HG03135 (cell line): ENCODE data around the gene ACLY.

Experiments used
- ATAC-seq: cut with Tn5 transposase; IDR thresholded peaks from one replicate; pipeline ENCODE4 v1.9.1; 2021; ENCODE audit warnings: mild to moderate bottlenecking, moderate library complexity; ENCODE audit not compliant: unreplicated experiment

Gene ACLY

DNA sequence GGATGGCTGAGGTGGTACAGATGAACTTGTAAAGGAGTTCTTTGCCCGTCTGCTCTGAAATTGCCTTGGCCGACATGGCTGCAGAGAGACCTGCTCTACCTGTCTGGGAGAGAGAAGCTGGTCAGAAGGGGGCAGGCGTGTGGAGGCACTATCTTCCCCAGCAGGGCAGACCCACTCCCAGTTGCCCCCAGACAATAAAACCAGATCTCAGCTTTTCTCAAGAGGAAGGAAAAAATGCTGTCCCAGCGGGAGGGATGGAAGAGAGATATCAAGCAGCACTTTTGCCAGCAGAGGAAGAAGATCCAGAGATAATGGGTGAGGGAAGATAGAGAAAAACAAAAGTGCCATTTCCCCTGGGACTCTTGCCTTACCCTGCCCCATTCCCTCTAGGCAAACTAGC, 5.0 kb downstream of the ACLY start:
- no peak for ATAC-seq

DNA sequence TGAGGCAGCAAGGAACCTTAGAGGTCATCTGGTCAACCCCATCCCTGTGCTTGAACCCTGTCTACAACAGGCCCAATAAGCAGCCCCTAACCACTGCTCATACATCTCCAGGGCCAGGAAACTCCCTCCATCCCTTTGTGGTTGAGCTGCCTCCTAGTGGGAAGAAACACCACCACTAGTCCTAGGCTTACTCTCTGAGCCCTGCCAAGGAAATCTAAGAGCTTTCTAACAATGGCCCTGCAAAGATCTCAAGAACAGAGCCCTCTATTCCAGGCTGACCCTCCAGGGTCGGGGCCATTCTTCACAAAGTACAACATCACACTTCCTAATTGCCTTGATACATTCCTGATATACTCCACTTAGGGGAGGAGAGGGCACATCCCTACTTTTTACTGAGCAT, 5.8 kb downstream of the ACLY start:
- no peak for ATAC-seq

DNA sequence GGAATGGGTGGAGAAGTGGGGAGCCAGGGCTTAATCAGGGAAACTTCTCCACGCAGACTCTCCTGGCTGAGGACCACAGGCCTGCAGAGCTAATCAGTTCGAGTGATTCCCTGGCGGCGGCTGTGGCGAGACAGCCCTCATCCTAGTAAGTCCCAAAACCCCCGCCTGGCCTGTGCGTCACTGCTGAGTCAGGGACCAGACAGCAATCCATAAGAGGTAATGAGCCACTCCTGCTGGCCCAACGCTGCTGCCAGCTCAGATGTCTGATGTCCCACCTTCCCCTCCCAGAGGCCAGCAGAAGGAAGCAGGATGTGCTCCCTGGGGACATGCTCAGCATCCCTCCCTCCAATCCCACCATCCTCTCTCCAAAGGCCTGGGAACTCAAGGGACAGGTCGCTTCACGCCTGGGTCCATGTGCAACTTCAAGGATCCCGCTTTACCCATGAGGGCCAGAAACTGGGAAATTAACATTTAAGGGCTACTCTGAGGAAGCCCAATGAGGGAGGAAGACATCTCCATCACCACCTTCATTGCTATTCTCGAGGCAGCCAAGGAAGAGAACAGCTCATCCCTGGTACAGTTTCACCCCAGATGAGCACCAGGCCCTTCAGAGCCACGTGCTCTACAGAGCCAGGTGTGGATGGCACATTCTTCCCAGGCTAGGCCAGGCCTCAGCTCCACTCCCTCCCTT, 7.9 kb downstream of the ACLY start:
- no peak for ATAC-seq

DNA sequence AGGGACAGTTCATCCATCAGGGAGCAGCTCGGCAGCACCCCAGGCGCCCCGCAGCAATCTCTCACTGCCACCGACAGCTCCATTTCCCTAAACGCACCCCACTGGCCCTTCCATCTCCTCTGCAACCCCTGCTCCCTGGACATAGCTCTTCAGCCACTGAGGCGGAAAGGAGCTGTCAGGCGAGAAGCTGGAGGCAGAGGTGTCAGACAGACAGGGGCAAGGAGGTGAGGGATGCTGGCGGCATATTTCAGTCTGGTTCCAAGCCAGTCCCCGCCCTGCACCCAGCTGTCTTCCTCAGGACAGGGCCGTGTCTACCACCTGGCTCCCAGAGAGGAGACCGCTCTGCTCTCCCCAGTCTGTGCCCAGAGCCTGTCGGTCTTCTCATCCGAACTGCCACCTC, 9.7 kb downstream of the ACLY start:
- ATAC-seq, result no peak

DNA sequence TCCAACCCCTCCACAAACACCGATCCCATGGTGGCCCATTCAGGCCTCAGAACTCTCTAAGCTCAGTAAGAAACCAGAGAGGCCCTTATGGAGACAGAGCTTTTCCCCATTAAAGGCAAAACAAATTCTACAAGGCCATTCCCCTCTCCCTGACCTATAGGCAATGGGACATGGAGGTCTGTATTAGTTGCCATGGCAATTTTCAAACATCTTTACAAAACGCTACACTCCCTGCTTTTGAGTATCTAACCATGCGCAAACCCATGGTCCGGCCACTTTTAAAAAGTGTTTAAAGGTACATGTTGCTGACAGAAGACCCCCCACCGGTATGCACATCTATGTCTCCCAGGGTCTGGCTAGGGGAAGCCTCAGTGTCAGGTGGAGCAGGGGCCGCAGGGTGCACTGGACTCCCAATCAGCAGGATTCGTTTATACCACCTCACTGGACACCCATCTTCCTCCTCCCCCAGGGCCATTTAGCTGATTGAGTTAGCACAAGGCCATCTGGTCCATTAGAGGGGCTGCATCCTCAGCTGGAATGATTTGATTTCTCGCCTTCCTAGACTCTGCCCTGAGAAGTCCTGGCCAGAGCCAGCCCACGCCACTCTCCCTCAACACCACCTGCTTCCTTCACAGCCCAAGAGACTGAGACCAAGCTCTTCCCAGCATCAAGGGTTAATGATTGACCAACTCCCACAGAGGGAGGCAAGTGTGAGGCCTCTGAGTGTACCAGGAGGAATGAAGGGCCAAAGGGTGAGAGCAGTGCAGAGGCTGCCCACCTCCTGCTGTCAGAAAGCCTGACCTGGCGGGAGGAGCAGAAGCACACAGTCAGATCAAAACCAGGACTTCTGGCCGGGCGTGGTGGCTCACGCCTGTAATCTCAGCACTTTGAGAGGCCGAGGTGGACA, 10.9 kb downstream of the ACLY start:
- ATAC-seq, result no peak

DNA sequence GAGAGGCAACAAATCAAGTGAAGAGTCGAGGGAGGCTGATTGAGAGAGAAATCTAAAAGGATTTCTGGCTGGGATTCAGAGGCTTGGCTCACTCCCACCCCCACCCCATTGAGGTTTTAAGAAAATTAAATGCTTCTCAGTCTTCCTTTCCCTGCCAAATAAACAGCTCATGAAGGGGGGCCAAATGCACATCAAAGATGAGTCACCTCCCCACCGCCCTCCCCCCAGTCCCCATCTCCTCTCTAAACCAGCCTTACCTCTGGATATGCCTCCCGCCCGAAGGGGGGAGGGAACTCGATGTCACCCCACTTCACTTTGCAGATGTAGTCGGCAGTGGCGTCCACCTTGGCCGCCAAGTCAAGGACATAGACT, 11.6 kb downstream of the ACLY start:
- ATAC-seq, result no peak

DNA sequence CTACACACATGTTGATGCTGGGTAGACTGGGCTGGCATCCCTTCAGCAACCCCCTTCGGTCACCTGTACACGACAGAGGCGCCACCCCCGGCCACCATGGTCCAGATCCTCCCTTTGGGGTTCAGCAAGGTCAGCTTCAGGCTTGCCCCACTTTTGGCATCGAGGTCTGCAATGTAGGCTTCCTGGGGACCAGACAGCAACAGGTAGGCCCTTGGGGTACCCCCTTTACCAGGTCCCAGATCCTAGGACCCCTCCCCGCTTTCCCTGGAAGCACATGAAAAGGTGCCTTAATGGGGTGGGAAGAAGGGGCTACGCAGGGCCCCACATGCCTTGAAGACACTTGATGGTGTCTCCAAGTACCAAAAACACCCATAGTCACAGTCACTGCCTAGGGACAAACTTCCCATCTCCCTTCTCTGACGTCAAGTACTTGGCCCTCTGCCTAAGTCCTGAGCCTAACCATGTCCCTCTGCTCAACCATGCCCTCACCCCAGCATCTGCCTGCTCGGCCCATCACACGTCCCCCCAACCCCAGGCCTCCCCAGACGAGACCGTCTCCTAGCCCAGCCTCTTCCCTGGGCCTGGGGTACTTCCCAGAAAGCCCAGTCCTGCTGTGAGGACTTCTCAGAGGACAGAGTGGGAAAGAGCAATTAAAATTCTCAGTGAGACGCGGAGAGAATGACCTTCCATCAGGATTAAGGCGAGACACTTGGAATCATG, 12.1 kb downstream of the ACLY start:
- ATAC-seq, result no peak

DNA sequence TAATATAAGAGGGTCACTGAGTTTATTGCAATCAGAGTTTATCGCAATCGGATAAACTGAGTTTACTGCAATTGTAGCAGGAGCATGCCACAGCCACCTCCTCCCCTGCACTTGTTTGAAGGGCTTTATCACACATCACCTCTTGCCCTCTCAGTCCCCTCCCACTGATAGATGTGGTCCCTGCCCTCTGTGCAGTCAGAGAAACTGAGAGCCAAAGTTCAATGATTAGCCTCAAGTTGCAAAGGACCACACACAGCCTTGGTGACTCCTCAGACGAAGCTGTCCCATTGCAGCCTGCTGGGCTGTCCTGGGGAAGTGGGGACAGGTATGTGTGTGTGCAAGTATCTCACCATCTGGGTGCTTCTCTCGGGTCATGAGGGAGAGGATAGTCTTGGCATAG, 13.6 kb downstream of the ACLY start:
- no peak for ATAC-seq

DNA sequence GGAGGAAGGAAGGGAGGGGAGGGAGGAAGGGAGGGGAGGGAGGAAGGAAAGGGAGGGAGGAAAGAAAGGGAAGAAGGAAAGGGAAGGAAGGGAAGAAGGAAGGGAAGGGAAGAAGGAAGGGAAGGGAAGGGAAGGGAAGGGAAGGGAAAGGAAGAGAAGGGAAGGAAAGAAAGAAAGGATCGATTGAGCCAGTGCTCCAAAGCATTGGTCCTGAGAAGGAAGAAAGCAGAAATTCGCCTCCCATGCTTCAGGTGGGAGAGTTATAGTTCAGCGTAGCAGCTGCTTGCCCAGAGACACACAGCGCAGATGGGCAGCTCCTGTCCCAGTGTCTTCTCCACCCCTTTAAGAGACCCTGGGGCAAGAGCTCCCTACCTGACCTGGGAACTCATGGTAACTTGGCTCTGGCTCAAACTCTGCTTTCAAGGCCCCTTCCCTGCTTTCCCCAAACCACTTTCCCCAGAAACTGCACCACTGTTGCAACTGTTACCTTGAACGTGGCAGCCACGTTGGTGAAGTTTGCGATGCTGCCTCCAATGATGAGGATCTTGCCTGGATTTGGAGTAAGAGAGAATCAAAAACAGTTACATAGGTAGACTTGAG, 14.4 kb downstream of the ACLY start:
- ATAC-seq, result no peak

DNA sequence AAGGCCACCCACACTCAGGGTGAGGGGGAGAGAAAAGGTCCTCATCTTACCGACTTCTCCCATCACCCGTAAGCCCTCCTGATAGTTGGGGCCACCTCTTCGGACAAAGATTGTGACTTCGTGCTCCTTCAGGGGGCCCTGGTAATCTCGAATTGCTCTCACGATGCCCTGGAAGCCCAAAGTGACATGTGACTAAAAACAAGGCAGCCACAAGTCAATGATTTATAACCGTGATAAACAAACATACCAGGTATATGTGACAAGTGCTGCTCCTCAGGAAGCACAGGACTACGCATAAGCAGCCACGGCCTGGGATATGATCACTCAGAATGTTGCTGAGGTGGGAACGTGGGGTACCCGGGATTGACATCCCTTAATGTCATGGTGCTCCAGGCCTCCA, 17.1 kb downstream of the ACLY start:
- ATAC-seq, result no peak

DNA sequence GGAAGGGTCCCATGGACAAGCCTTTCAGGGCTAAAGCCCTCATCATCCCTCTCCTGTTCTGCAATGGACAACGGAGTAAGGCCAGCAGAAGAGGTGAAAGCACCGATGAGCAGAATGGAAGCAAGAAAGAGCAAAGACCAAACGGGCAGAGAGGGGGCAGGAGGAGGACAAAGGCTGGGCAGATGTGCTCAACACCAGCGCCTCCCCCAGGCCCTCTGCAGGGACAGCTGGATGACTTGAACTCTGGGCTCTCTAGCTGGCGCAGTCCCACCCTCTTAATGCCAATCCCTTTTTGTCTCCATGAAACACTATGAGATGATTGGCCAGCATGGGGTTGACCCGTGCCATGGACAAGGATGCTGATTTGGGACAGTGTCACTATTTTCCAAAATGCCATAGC, 22.0 kb downstream of the ACLY start:
- ATAC-seq, result no peak

DNA sequence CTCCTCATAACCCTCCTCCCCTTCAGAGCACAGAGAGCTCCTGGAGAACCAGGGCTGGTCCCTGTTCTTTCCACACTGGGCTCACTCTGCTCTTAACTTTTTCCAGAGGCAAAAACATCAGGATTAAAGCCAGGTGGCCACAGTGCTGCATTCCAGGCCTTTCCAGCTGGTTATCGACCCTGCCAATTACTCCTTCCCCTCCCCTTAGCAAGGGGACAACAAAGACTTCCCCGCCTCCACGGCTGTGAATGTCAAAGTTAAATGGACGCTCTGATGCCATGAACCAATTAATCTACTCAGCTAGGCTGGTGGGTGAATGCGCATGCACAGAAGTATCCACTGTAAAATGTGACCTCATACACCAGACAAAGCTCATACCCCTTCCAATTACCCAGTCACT, 23.1 kb downstream of the ACLY start:
- no peak for ATAC-seq

DNA sequence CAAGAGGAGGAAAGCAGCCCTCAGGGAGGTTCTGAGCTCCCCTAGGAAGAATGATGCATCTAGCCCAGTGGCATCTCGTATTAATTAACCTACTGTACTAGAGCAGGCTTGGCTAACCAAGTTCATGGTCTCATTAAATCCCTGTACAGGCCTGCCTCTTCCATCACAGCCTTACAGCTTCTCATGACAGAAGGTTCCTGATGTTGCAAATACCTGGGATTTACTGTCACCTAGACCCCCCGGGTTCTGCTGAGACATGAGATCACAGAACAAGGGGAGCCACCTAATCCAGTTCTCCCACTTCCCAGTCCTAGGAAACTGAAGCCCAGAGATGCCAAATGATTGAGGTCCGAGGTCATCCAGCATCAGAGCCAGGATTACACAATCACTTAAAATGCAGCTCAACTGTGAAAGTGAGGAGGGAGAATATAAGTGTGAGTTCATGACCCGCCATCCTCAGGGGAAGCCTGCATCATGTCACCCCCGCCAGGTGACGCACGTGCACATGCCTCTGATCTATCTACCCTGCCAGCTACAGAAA, 23.9 kb downstream of the ACLY start:
- ATAC-seq, result no peak

DNA sequence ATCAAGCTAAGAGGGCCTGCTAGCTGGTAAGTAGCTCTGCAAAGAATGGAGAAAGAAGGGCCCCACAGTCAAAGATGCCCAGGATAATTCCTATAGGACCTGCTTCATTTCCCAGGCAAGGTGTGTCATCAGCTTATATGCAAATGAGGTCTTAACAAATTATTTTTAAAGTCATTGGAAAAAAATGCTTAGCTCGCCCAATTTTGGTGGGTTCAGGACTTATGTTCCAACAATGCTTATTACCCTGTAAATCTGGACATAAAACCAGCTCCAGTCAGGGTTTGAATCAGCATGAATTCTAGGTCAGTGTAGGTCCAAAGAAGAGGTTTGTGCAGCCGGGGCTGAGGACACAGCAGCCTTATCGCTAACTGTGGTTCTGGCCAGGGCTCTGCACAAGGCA, 25.4 kb downstream of the ACLY start:
- no peak for ATAC-seq

DNA sequence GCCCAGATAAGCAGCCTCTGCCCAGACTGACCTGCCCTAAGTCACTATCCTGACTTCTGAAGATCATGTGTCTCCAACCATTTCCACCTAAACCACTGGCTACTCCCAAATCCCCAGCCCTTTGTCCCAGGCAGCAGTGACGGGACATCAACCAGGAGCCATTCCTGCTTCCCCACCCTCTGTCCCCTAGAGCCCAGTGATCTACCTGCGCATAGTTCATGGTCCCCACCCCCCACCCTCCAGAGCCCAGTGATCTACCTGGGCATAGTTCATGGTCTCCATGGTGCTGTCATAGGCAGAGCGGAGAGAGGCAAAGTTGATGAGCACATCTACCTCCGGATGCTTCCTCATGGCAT, 26.8 kb downstream of the ACLY start:
- ATAC-seq, result no peak

DNA sequence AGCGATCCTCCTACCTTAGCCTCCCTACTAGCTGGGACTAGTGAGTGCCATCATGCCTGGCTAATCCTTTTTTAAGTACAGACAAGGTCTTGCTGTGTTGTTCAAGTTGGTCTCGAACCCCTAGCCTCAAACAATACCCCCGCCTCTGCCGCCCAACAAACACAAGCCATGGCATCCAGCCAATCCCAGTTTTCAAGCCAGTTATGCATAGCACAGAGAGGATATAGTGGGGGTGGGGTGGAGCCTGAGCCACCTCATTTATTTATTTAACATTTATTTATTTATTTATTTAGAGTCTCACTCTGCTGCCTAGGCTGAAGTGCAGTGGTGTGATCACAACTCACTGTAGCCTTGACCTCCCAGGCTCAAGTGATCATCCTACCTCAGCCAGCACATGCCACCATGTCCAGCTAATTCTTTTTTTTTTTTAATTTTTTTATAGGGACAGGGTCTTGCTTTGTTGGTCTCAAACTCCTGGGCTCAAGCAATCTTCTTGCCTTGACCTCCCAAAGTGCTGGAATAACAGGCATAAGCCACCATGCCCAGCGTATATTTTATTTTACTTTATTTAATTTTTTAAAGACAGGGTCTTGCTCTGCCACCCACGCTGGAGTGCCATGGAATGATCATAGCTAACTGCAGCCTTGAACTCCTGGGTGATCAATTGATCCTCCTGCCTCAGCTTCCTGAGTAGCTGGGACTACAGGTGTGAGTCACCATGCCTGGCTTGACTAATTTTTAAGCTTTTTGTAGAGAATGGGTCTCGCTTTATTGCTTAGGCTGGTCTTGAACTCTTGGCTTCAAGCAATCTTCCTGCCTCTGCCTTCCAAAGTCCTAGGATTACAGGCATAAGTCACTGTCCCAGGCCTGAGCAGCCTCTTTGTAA, 27.4 kb downstream of the ACLY start:
- no peak for ATAC-seq

DNA sequence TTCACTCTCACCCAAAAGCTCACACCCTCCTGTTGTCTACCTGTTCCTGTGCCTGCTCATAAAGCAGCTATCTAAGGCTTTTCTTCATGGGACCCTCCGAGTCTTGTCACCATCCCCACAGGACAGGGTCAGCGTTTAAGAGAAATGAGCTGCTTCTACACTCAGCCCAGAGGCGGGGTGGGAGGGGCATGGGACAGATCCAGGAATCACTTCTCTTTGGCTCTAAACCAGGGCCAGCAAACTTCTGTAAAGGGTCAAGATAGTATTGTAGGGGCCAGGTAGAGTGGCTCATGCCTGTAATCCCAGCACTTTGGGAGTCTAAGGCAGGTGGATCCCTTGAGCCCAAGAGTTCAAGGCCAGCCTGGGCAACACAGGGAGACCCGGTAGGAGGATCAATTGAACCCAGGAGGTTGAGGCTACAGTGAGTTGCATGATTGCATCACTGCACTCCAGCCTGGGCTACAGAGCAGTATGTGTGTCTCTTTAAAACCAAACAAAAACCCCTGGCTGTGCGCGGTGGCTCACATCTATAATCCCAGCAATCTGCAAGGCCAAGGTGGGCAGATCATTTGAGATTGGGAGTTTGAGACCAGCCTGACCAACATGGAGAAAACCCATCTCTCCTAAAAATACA, 30.3 kb downstream of the ACLY start:
- ATAC-seq, result no peak

DNA sequence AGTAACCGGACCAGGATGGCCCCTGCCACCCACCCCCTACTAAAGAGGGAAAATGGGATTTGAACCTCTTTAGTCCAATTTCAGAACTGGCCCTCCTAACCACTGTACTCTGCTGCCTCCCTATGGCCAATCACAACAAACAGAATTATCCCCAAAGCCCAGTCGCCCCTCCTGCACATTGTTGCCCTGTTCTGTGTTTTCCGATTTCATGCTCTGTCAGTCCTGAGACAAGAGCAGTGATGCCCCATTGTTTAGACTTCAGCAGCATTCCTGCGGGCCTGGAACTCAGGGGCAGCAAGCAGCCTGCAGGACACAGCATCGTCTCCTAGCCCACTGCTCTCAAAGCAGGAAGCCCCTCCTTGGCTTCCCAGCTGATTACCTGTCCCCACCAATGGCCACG, 33.0 kb downstream of the ACLY start:
- no peak for ATAC-seq

DNA sequence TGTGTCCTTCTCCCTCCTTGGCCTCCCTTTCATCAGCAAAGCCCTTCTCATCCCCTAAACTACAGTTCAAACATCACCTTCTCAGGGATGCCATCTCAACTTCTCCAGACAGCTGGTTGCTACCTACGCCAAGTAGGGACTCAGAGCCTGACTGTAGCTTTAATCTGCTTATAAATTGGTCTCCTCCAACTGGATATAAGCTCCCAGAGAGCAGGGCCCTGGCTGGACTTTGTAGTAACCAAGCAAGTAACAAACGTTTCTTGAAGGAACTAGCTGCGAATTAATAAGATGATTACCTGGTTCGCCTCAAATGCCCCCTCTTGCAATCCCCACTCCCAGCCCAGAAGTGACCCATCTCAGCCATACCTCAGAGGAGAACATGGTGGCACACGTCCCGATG, 36.0 kb downstream of the ACLY start:
- no peak for ATAC-seq

DNA sequence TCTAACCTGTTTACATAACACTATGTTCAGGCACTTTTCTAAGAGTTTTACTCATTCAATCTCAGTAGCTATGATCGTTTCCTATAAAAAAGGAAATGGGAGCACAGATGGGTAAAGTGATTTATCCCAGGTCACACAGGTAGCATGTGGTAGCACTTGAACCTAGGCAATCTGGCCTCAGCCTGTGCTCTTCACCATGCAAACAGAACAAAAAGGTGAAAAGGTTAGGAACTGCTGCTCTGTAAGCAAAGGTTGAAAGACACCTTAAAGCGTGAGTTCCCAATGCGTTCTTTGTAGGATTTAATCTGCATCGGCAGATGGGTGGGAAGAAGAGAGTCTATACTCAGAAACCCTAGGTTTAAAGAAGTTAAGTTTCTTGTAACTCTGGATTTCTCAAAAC, 38.6 kb downstream of the ACLY start:
- no peak for ATAC-seq
